PC-3 (cell line): ENCODE results near the gene EIF2AK2.

Experiments
- CTCF ChIP-seq: fragments of 300-600 bp; sonication (generic); conservative IDR thresholded peaks from 2 replicates; pipeline ENCODE4 v1.5.1; 2017; ENCODE audit warnings: antibody characterized with exemption, low read depth, mild to moderate bottlenecking, low read length
- EZH2 ChIP-seq: fragments of 300-600 bp; sonication (generic); IDR thresholded peaks from one replicate; pipeline ENCODE4 v1.6.1; 2017; ENCODE audit warnings: antibody characterized with exemption, mild to moderate bottlenecking, low read length; ENCODE audit not compliant: unreplicated experiment
- EZH2phosphoT487 ChIP-seq: fragments of 300-600 bp; sonication (generic); IDR thresholded peaks from 2 replicates; pipeline ENCODE4 v1.6.1; 2018; ENCODE audit warnings: mild to moderate bottlenecking, antibody characterized with exemption, low read length, borderline replicate concordance

GRCh38 chr2:37156857-37157714, at the start of gene EIF2AK2:
- TF ChIP-seq EZH2 (no peak), CTCF (no peak), EZH2phosphoT487 (no peak)
